OCI-LY7 (cell line): ENCODE data around the gene MAVS. TPM values are rescaled to one million over a fixed set of nuclear protein-coding genes. Genes with fewer than 3 reads are reported as not detected.
A peak's percentile ranks its signal among the peaks of the same experiment; 100 is the strongest.

Source experiments
- BruUV-seq: library from RNA; stranded (reverse); fragments of 400-500 nt; replicated peaks from 2 replicates; lab custom pipeline; 2021; lab: Mats Ljungman, UMichigan
- CTCF ChIA-PET: fragments of 300-600 bp; sonication (Branson Sonifier 250); formaldehyde crosslinking; loops from one replicate; lab custom pipeline; 2022; ENCODE audit warnings: antibody characterized with exemption; ENCODE audit not compliant: unreplicated experiment; lab: Charles Lee
- POLR2A ChIA-PET: fragments of 300-600 bp; sonication (Branson Sonifier 250); formaldehyde crosslinking; loops from one replicate; lab custom pipeline; 2022; ENCODE audit warnings: antibody characterized with exemption; lab: Charles Lee
- DNase-seq: peaks from one replicate; pipeline ENCODE4 v3.0.0-alpha.2; 2015; ENCODE audit warnings: low spot score
- H2AFZ ChIP-seq: fragments of 200-600 bp; sonication (generic), shearing (Covaris generic); 2 replicates; pipeline ENCODE4 v1.6.1; 2014; ENCODE audit warnings: mild to moderate bottlenecking, antibody characterized with exemption, low read length, moderate library complexity
- H3K27ac ChIP-seq: fragments of 200-600 bp; sonication (generic); 2 replicates; pipeline ENCODE4 v1.5.1; 2014; ENCODE audit warnings: mixed run types, low read depth, mild to moderate bottlenecking, moderate library complexity, low read length, inconsistent platforms; ENCODE audit not compliant: poor library complexity, severe bottlenecking
- H3K36me3 ChIP-seq: fragments of 200-600 bp; sonication (generic); 2 replicates; pipeline ENCODE4 v1.6.1; 2014; ENCODE audit warnings: mild to moderate bottlenecking, antibody characterized with exemption, low read length, moderate library complexity, mixed read lengths; ENCODE audit not compliant: insufficient read depth
- H3K4me1 ChIP-seq: fragments of 200-600 bp; sonication (generic); 2 replicates; pipeline ENCODE4 v1.5.1; 2014; ENCODE audit warnings: mild to moderate bottlenecking, low read length; ENCODE audit not compliant: insufficient read depth, poor library complexity, severe bottlenecking
- H3K4me2 ChIP-seq: fragments of 200-600 bp; sonication (generic); 2 replicates; pipeline ENCODE4 v1.6.1; 2014; ENCODE audit warnings: mild to moderate bottlenecking, low read length
- H3K4me3 ChIP-seq: fragments of 200-600 bp; sonication (generic); 2 replicates; pipeline ENCODE4 v1.5.1; 2014; ENCODE audit warnings: mild to moderate bottlenecking, low read depth, low read length; ENCODE audit not compliant: poor library complexity, severe bottlenecking
- H3K79me2 ChIP-seq: fragments of 200-600 bp; sonication (generic); 2 replicates; pipeline ENCODE4 v1.6.1; 2016; ENCODE audit warnings: low read depth, mild to moderate bottlenecking, low read length, moderate library complexity, mixed read lengths; ENCODE audit not compliant: insufficient read depth
- H3K9me2 ChIP-seq: fragments of 200-600 bp; sonication (generic); 2 replicates; pipeline ENCODE4 v1.6.1; 2016; ENCODE audit warnings: mild to moderate bottlenecking, low read length, mixed read lengths; ENCODE audit not compliant: insufficient read depth
- H3K9me3 ChIP-seq: fragments of 200-600 bp; sonication (generic); 2 replicates; pipeline ENCODE4 v1.6.1; 2014; ENCODE audit warnings: mild to moderate bottlenecking, mixed run types, low read length, mixed read lengths
- H4K20me1 ChIP-seq: fragments of 200-600 bp; sonication (generic); 2 replicates; pipeline ENCODE4 v1.6.1; 2014; ENCODE audit warnings: mild to moderate bottlenecking, antibody characterized with exemption, low read length, moderate library complexity, mixed read lengths; ENCODE audit not compliant: insufficient read depth
- EZH2phosphoT487 ChIP-seq: fragments of 200-600 bp; sonication (generic); IDR thresholded peaks from 2 replicates; pipeline ENCODE4 v1.6.1; 2018; ENCODE audit warnings: low read depth, borderline replicate concordance, mild to moderate bottlenecking, mixed run types, antibody characterized with exemption, low read length, moderate library complexity, mixed read lengths
- intact Hi-C: fragments of 100-400 bp; cut with micrococcal nuclease; formaldehyde crosslinking; loops from one replicate; pipeline ENCODE4 v1.10.0; 2022; ENCODE audit not compliant: unreplicated experiment
- microRNA-seq: library from miRNA; unstranded; fragments of <30 nt; microRNA quantifications from one replicate; pipeline ENCODE4 v1.2.0, GENCODE V29; 2022; ENCODE audit warnings: borderline replicate concordance
- small RNA-seq: library from RNA; depleted of rRNA; stranded (forward); fragments of <200 nt; gene quantifications from one replicate; pipeline ENCODE3, GENCODE V24; 2014
- total RNA-seq, 2 experiments: library from RNA; depleted of rRNA in 1 of 2; stranded (reverse); fragments of >200 nt in 1 of 2; shearing (Covaris generic) in 1 of 2; gene quantifications; 2 replicates each; pipeline ENCODE4 v1.2.3, GENCODE V29; 2014 to 2022
- TF ChIP-seq, protein P1 (sequence below): fragments of 200-600 bp; sonication (generic); conservative IDR thresholded peaks from 2 replicates; pipeline ENCODE4 v1.5.1; 2014; ENCODE audit warnings: mild to moderate bottlenecking, antibody characterized with exemption, low read length, moderate library complexity, mixed read lengths

The MAVS gene
- total RNA-seq, 2 experiments from 2014 or later: 19.8 to 35.5 TPM

DNA sequence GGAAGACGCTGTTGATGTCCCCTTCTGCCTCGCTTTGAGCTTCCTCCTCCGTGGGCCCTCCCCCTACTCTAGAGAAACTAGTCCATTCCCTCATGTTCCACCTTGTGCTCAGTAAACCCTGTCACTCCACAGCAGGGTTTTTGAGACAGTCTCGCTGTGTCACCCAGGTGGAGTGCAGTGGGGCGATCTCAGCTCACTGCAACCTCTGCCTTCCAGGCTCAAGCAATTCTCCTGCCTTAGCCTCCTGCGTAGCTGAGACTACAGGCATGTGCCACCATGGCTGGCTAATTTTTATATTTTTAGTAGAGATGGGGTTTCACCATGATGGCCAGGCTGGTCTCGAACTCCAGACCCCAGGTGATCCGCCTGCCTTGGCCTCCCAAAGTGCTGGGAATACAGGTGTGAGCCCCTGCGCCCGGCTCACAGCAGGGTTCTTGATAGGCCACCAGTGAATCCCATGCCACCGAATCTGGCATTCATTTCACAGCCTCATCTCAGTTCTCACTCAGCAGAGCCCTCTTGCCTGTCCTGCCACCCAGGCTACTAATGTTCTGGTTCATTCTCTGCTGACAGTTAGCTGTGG is 78.6 kb downstream of the MAVS start:
- intact Hi-C loops: no loop called here
- ChIA-PET CTCF (no interaction called here), POLR2A (interaction anchor here (1.9 kb wide), 1 partner anchor 32 kb away, joined by 4 read pairs; no protein-coding TSS in a partner anchor)
- DNase-seq: no peak
- no peak overlapping the region for H3K27ac ChIP-seq
- H3K9me2 ChIP-seq: no peaks in the 10 kb centered on the region
- H2AFZ ChIP-seq: no peak overlapping the region
- peaks cover 60% of the 10 kb centered on the region for H3K36me3 ChIP-seq
- no peak overlapping the region for H3K4me3 ChIP-seq
- TF ChIP-seq EZH2phosphoT487: no peak
- TF ChIP-seq, protein P1, sequence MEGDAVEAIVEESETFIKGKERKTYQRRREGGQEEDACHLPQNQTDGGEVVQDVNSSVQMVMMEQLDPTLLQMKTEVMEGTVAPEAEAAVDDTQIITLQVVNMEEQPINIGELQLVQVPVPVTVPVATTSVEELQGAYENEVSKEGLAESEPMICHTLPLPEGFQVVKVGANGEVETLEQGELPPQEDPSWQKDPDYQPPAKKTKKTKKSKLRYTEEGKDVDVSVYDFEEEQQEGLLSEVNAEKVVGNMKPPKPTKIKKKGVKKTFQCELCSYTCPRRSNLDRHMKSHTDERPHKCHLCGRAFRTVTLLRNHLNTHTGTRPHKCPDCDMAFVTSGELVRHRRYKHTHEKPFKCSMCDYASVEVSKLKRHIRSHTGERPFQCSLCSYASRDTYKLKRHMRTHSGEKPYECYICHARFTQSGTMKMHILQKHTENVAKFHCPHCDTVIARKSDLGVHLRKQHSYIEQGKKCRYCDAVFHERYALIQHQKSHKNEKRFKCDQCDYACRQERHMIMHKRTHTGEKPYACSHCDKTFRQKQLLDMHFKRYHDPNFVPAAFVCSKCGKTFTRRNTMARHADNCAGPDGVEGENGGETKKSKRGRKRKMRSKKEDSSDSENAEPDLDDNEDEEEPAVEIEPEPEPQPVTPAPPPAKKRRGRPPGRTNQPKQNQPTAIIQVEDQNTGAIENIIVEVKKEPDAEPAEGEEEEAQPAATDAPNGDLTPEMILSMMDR: no peak
- BruUV-seq: no TSS peak
- H3K4me2 ChIP-seq: no peak overlapping the region
- peaks cover 15% of the 10 kb centered on the region for H3K4me1 ChIP-seq
- H4K20me1 ChIP-seq: 0 out of 2 replicates have a peak, but pooled peaks cover 5% of the 10 kb centered on the region
- no peaks in the 10 kb centered on the region for H3K9me3 ChIP-seq
- H3K79me2 ChIP-seq: no peaks in the 10 kb centered on the region

Small RNAs within 50 kb of the gene (microRNA-seq; reads per million reads assigned to microRNA genes)
- gene MIR103A2 (not detected), gene MIR103B2 (not detected)

Small RNAs within 50 kb of the gene (small RNA-seq; reads per million reads assigned to genes)
- gene MIR103A2: 0.52 reads per million, percentile 7 among the genes with 10 or more reads in this experiment

Other genes with a start within 250 kb of the MAVS start
- gene GFRA4, start 183.4 kb upstream of the MAVS start, total RNA-seq (2014; rRNA removed; shearing (Covaris generic)): not detected in 2 replicates
- gene GFRA4, start 183.4 kb upstream of the MAVS start, total RNA-seq (2022): not detected in 2 replicates
- not detected in 2 replicates for gene ADAM33, start 164.8 kb upstream of the MAVS start, total RNA-seq (2014; rRNA removed; shearing (Covaris generic))
- not detected in 2 replicates for gene ADAM33, start 164.8 kb upstream of the MAVS start, total RNA-seq (2022)
- gene SIGLEC1, start 134.2 kb upstream of the MAVS start, total RNA-seq (2014; rRNA removed; shearing (Covaris generic)): not detected in 2 replicates
- 0.11 TPM in 1 of 2 replicates, not detected in the other for gene SIGLEC1, start 134.2 kb upstream of the MAVS start, total RNA-seq (2022)
- gene HSPA12B, start 114.1 kb upstream of the MAVS start, total RNA-seq (2014; rRNA removed; shearing (Covaris generic)): not detected in 2 replicates
- gene HSPA12B, start 114.1 kb upstream of the MAVS start, total RNA-seq (2022): not detected in 2 replicates
- 62.1 and 66.7 TPM in 2 replicates for gene ADISSP, start 79.1 kb upstream of the MAVS start, total RNA-seq (2014; rRNA removed; shearing (Covaris generic))
- gene ADISSP, start 79.1 kb upstream of the MAVS start, total RNA-seq (2022): 58.7 and 64.4 TPM in 2 replicates
- gene SPEF1, start 65.4 kb upstream of the MAVS start, total RNA-seq (2014; rRNA removed; shearing (Covaris generic)): 0.09 and 0.10 TPM in 2 replicates
- 0.27 TPM in 1 of 2 replicates, not detected in the other for gene SPEF1, start 65.4 kb upstream of the MAVS start, total RNA-seq (2022)
- 32.5 and 39.1 TPM in 2 replicates for gene CENPB, start 60.1 kb upstream of the MAVS start, total RNA-seq (2014; rRNA removed; shearing (Covaris generic))
- 31.2 and 34.8 TPM in 2 replicates for gene CENPB, start 60.1 kb upstream of the MAVS start, total RNA-seq (2022)
- gene CDC25B, start 50.5 kb upstream of the MAVS start, total RNA-seq (2014; rRNA removed; shearing (Covaris generic)): 86.1 and 89.2 TPM in 2 replicates
- 119 and 147 TPM in 2 replicates for gene CDC25B, start 50.5 kb upstream of the MAVS start, total RNA-seq (2022)
- gene AP5S1, start 26.3 kb upstream of the MAVS start, total RNA-seq (2014; rRNA removed; shearing (Covaris generic)): 6.2 and 9.8 TPM in 2 replicates
- gene AP5S1, start 26.3 kb upstream of the MAVS start, total RNA-seq (2022): 9.9 and 12.1 TPM in 2 replicates
- gene PANK2, start 42.6 kb downstream of the MAVS start, total RNA-seq (2014; rRNA removed; shearing (Covaris generic)): 40.9 and 46.1 TPM in 2 replicates
- 66.6 and 71.3 TPM in 2 replicates for gene PANK2, start 42.6 kb downstream of the MAVS start, total RNA-seq (2022)
- 0.85 TPM in 2 replicates for gene RNF24, start 168.7 kb downstream of the MAVS start, total RNA-seq (2014; rRNA removed; shearing (Covaris generic))
- 0.74 and 1.1 TPM in 2 replicates for gene RNF24, start 168.7 kb downstream of the MAVS start, total RNA-seq (2022)